GM12864 (cell line): ENCODE measurements around the gene CCDC78.

Experiments
- DNase-seq: peaks from one replicate; pipeline ENCODE4 v3.0.0-alpha.2; 2011; ENCODE audit warnings: low read depth
- H3K4me3 ChIP-seq: 2 replicates; pipeline ENCODE4 v1.5.1; 2011; ENCODE audit warnings: mild to moderate bottlenecking, low read depth, low read length, control low read depth
- TF ChIP-seq, protein P1 (sequence below): IDR thresholded peaks from 2 replicates; pipeline ENCODE4 v1.5.1; 2011; ENCODE audit warnings: low read depth, mild to moderate bottlenecking, moderate library complexity, low read length, control low read depth, inconsistent platforms; ENCODE audit errors: missing control alignments

Gene CCDC78

DNA sequence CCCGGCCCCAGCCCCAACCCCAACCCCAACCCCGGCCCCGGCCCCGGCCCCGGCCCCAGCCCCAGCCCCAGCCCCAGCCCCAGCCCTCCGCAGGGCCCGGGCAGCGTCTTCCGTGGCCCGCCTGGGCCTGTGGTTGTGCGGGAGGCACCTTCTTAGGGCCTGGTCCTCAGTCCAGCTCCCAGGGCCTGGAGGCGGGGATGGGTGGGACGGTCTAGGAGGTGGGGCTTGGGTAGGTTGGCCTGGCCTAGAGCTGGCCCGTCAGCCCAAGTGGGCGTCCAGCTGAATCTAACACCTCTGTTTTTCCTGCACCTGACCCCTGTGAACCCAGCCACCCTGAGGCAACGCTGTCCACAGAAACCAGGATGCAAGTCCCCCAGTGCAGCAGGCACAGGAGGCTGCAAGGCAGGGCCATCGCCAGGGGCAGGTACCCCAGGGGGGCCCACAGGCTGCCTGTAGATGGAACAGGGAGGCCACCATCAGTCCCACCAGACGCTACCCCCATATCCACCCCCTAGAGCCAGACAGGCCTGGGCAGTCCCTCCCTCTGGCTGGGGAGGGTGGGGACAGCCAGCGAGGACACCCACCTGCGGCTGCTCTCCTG is 43.0 kb upstream of the CCDC78 start:
- TF ChIP-seq, protein P1, sequence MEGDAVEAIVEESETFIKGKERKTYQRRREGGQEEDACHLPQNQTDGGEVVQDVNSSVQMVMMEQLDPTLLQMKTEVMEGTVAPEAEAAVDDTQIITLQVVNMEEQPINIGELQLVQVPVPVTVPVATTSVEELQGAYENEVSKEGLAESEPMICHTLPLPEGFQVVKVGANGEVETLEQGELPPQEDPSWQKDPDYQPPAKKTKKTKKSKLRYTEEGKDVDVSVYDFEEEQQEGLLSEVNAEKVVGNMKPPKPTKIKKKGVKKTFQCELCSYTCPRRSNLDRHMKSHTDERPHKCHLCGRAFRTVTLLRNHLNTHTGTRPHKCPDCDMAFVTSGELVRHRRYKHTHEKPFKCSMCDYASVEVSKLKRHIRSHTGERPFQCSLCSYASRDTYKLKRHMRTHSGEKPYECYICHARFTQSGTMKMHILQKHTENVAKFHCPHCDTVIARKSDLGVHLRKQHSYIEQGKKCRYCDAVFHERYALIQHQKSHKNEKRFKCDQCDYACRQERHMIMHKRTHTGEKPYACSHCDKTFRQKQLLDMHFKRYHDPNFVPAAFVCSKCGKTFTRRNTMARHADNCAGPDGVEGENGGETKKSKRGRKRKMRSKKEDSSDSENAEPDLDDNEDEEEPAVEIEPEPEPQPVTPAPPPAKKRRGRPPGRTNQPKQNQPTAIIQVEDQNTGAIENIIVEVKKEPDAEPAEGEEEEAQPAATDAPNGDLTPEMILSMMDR = no peak
- H3K4me3 ChIP-seq = no peak overlapping the region
- DNase-seq = no peak

DNA sequence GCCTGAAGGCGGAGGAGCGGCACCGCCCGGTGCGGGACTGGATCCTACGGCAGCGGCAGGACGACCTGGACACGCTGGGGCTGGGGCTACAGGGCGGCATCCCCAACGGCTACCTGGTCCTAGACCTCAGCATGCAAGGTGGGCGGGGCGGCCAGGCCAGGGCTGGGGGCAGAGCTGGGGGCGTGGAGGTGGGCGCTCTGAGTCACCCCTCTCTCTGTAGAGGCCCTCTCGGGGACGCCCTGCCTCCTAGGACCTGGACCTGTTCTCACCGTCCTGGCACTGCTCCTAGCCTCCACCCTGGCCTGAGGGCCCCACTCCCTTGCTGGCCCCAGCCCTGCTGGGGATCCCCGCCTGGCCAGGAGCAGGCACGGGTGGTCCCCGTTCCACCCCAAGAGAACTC is 42.2 kb upstream of the CCDC78 start:
- no peak for DNase-seq

DNA sequence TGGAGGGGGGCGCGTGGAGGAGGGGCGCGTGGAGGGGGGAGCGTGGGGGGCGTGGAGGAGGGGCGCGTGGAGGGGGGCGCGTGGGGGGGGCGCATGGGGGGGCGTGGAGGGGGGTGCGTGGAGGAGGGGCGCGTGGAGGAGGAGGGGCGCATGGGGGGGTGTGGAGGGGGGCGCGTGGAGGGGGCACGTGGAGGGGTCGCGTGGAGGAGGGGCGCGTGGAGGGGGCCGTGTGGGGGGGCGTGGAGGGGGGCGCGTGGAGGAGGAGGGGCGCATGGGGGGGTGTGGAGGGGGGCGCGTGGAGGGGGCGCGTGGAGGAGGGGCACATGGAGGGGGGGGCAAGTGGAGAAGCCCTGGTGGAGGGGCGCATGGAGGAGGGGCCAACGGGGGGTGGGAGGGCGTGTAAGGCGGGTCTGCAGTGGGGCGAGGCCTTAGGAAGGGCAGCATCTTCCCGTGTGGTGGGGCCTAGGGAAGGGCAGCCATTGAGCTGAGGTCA is 41.5 kb upstream of the CCDC78 start:
- H3K4me3 ChIP-seq = no peak overlapping the region
- DNase-seq = no peak
- TF ChIP-seq, protein P1 = no peak

More for the DNA sequence above, 42.2 kb upstream of the CCDC78 start:
- TF ChIP-seq, protein P1 = no peak
- no peak overlapping the region for H3K4me3 ChIP-seq

DNA sequence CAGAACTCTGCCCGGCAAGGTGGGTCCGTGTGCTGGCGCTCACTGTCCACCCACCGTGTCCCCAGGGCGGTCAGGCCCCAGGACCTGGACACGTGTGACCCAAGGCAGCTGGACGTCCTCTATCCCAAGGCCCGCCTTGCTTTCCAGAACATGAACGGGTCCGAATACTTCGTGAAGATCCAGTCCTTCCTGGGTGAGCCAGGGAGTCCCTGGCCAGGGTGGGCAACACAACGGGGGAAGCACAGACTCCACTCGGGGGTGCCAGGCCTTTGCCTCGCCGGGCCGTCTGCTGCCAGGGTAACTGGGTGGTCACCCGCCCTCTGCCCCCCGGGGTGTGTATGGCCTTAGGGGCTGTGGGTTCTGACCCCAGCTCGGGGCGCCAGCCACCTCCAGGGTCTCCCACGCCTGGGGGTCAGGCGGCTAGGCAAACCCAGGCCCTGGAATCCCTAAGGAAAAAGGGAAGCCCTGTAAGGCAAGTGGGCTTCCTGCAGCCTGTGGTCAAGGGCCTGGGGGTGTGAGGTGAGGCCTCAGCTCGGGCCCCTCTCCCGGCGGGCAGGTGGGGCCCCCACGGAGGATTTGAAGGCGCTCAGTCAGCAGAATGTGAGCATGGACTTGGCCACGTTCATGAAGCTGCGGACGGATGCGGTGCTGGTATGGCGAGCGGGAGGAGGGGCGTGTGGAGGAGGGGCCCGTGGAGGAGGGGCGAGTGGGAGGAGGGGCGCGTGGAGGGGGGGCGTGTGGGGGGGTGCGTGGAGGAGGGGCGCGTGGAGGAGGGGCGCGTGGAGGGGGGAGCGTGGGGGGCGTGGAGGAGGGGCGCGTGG is 40.8 kb upstream of the CCDC78 start:
- TF ChIP-seq, protein P1 = no peak
- no peak overlapping the region for H3K4me3 ChIP-seq
- no peak for DNase-seq

DNA sequence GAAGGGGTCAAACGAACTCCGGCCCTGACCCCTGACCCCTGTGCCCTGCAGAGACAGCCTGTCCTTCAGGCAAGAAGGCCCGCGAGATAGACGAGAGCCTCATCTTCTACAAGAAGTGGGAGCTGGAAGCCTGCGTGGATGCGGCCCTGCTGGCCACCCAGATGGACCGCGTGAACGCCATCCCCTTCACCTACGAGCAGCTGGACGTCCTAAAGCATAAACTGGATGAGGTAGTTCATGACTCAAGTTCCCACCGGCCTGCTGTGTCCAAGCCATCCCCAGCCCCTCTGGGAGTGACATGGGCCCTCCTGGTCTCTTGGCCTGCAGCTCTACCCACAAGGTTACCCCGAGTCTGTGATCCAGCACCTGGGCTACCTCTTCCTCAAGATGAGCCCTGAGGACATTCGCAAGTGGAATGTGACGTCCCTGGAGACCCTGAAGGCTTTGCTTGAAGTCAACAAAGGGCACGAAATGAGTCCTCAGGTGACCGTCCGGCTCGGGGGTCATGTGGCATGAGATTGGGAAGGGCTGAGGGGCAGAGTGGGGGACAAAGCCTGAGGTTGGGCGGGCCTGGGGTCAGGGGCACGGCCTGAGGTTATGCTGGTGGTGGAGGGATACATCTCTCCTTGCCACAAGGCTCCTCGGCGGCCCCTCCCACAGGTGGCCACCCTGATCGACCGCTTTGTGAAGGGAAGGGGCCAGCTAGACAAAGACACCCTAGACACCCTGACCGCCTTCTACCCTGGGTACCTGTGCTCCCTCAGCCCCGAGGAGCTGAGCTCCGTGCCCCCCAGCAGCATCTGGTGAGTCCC is 40.0 kb upstream of the CCDC78 start:
- no peak overlapping the region for H3K4me3 ChIP-seq
- DNase-seq = no peak
- TF ChIP-seq, protein P1 = no peak

DNA sequence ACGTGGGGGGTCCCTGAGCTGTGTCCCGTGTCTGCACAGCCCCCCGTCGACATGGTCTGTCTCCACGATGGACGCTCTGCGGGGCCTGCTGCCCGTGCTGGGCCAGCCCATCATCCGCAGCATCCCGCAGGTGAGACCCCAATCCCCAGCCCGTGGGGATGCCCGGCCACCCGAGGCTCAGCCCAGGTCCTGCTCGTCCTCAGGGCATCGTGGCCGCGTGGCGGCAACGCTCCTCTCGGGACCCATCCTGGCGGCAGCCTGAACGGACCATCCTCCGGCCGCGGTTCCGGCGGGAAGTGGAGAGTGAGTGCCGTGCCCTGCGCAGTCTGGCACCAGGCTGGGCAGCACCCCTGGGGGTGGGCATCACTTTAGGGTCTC is 39.2 kb upstream of the CCDC78 start:
- DNase-seq = no peak

More for the DNA sequence above, 39.2 kb upstream of the CCDC78 start:
- H3K4me3 ChIP-seq = no peak overlapping the region
- TF ChIP-seq, protein P1 = no peak
